Measurements from ENCODE around the gene GPR161.
"Not testable (repeated sequence)": the region's sequence is repeated elsewhere in the genome, so short reads cannot be mapped to it uniquely, and the experiment has no call there.

Gene GPR161

GRCh38 chr1:168167806-168168205 is 31.1 kb upstream of the GPR161 start:
- 80% methylated on average over 2 of the region's 2 CpGs for WGBS

GRCh38 chr1:168164771-168165170 is 28.0 kb upstream of the GPR161 start:
- 85% methylated on average over 3 of the region's 3 CpGs for whole genome bisulfite sequencing

More at GRCh38 chr1:168167806-168168205, 31.1 kb upstream of the GPR161 start:
- Histone ChIP-seq H3K4me3 (ENCODE audit: low read length) (no peak overlapping the region), H3K9ac (ENCODE audit: low read depth, low read length) (no peak overlapping the region), H3K27ac (ENCODE audit: low read depth, low read length) (no peak overlapping the region), H3K9me3 (ENCODE audit: insufficient read depth, low read depth, low read length) (no peaks in the 10 kb centered on the region), H3K36me3 (ENCODE audit: insufficient read depth, low read length) (no peaks in the 10 kb centered on the region), H3K27me3 (ENCODE audit: insufficient read depth, low read length) (no peaks in the 10 kb centered on the region), H3K4me1 (ENCODE audit: insufficient read depth, low read length) (no peaks in the 10 kb centered on the region)

GRCh38 chr1:168163670-168164069 is 26.9 kb upstream of the GPR161 start:
- Histone ChIP-seq H3K36me3 (ENCODE audit: insufficient read depth, low read length) (no peaks in the 10 kb centered on the region), H3K9ac (ENCODE audit: low read depth, low read length) (no peak overlapping the region), H3K9me3 (ENCODE audit: insufficient read depth, low read depth, low read length) (no peaks in the 10 kb centered on the region), H3K4me1 (ENCODE audit: insufficient read depth, low read length) (no peaks in the 10 kb centered on the region), H3K27ac (ENCODE audit: low read depth, low read length) (no peak overlapping the region), H3K4me3 (ENCODE audit: low read length) (no peak overlapping the region), H3K27me3 (ENCODE audit: insufficient read depth, low read length) (no peaks in the 10 kb centered on the region)
- 81% methylated on average over 3 of the region's 3 CpGs for WGBS

More at GRCh38 chr1:168164771-168165170, 28.0 kb upstream of the GPR161 start:
- H3K36me3 ChIP-seq (ENCODE audit: insufficient read depth, low read length): no peaks in the 10 kb centered on the region
- no peaks in the 10 kb centered on the region for H3K4me1 ChIP-seq (ENCODE audit: insufficient read depth, low read length)
- H3K9ac ChIP-seq (ENCODE audit: low read depth, low read length): no peak overlapping the region
- H3K4me3 ChIP-seq (ENCODE audit: low read length): no peak overlapping the region
- no peaks in the 10 kb centered on the region for H3K9me3 ChIP-seq (ENCODE audit: insufficient read depth, low read depth, low read length)
- H3K27ac ChIP-seq (ENCODE audit: low read depth, low read length): no peak overlapping the region
- H3K27me3 ChIP-seq (ENCODE audit: insufficient read depth, low read length): no peaks in the 10 kb centered on the region

- no peak overlapping the region for H3K27ac ChIP-seq (ENCODE audit: low read depth, low read length)
- H3K4me3 ChIP-seq (ENCODE audit: low read length): no peak overlapping the region
- no peaks in the 10 kb centered on the region for H3K4me1 ChIP-seq (ENCODE audit: insufficient read depth, low read length)
- 88% methylated on average over 2 of the region's 2 CpGs for WGBS
- H3K27me3 ChIP-seq (ENCODE audit: insufficient read depth, low read length): no peaks in the 10 kb centered on the region
- H3K36me3 ChIP-seq (ENCODE audit: insufficient read depth, low read length): no peaks in the 10 kb centered on the region
- peaks cover 7% of the 10 kb centered on the region; the same call in 1 of the 2 replicates for H3K9me3 ChIP-seq (ENCODE audit: insufficient read depth, low read depth, low read length)
- H3K9ac ChIP-seq (ENCODE audit: low read depth, low read length): no peak overlapping the region
Measured at GRCh38 chr1:168161459-168161858, 24.7 kb upstream of the GPR161 start.

DNA sequence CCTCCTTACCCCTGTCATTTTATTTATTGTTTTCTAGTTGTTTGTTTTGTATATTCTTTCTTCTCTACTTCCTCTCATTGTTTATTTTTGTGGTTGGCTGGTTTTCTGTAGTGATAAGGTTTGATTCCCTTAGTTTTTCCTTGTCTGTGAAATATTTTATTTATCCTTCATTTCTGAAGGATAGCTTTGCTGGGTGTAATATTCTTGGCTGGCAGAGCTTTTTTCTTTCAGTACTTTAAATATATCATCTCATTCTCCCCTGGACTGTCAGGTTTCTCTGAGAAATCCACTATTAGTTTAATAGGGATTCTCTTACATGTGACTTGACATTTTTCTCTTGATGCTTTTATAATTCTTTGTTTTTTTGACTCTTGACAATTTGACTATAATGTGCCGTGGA is 23.2 kb upstream of the GPR161 start:
- no peak overlapping the region for H3K4me3 ChIP-seq (ENCODE audit: low read length)

DNA sequence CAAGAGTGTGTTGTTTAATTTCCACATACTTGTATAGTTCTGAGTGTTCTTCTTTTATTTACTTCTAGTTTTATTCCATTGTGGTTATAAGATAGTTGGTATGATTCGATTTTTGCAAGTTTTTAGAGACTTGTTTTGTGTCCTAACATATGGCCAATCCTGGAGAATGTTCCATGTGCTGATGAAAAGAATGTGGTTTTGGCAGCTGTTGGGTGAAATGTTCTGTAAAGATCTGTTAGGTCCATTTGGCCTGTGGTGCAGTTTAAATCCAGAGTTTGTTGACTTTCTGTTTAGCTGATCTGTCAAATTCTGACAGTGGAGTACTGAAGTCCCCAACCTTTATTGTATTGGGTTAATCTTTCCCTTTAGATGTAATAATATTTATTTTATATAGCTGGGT is 22.5 kb upstream of the GPR161 start:
- 84% methylated on average over 1 of the region's 1 CpG for WGBS

More for the DNA sequence above, 23.2 kb upstream of the GPR161 start:
- WGBS: 100% methylated on average over 1 of the region's 1 CpG
- peaks cover 7% of the 10 kb centered on the region; the same call in 1 of the 2 replicates for H3K9me3 ChIP-seq (ENCODE audit: insufficient read depth, low read depth, low read length)
- no peaks in the 10 kb centered on the region for H3K36me3 ChIP-seq (ENCODE audit: insufficient read depth, low read length)
- H3K4me1 ChIP-seq (ENCODE audit: insufficient read depth, low read length): no peaks in the 10 kb centered on the region
- H3K9ac ChIP-seq (ENCODE audit: low read depth, low read length): no peak overlapping the region
- no peaks in the 10 kb centered on the region for H3K27me3 ChIP-seq (ENCODE audit: insufficient read depth, low read length)
- H3K27ac ChIP-seq (ENCODE audit: low read depth, low read length): no peak overlapping the region

GRCh38 chr1:168157638-168158037 is 20.9 kb upstream of the GPR161 start:
- no peaks in the 10 kb centered on the region for H3K36me3 ChIP-seq (ENCODE audit: insufficient read depth, low read length)
- H3K27me3 ChIP-seq (ENCODE audit: insufficient read depth, low read length): no peaks in the 10 kb centered on the region
- H3K9me3 ChIP-seq (ENCODE audit: insufficient read depth, low read depth, low read length): peaks cover 7% of the 10 kb centered on the region; the same call in 1 of the 2 replicates
- no peaks in the 10 kb centered on the region for H3K4me1 ChIP-seq (ENCODE audit: insufficient read depth, low read length)
- no peak overlapping the region for H3K4me3 ChIP-seq (ENCODE audit: low read length)
- H3K27ac ChIP-seq (ENCODE audit: low read depth, low read length): no peak overlapping the region
- H3K9ac ChIP-seq (ENCODE audit: low read depth, low read length): no peak overlapping the region

More for the DNA sequence above, 22.5 kb upstream of the GPR161 start:
- Histone ChIP-seq H3K27ac (ENCODE audit: low read depth, low read length) (no peak overlapping the region), H3K4me1 (ENCODE audit: insufficient read depth, low read length) (no peaks in the 10 kb centered on the region), H3K9ac (ENCODE audit: low read depth, low read length) (no peak overlapping the region), H3K27me3 (ENCODE audit: insufficient read depth, low read length) (no peaks in the 10 kb centered on the region), H3K36me3 (ENCODE audit: insufficient read depth, low read length) (no peaks in the 10 kb centered on the region), H3K4me3 (ENCODE audit: low read length) (no peak overlapping the region), H3K9me3 (ENCODE audit: insufficient read depth, low read depth, low read length) (peaks cover 7% of the 10 kb centered on the region; the same call in 1 of the 2 replicates)

DNA sequence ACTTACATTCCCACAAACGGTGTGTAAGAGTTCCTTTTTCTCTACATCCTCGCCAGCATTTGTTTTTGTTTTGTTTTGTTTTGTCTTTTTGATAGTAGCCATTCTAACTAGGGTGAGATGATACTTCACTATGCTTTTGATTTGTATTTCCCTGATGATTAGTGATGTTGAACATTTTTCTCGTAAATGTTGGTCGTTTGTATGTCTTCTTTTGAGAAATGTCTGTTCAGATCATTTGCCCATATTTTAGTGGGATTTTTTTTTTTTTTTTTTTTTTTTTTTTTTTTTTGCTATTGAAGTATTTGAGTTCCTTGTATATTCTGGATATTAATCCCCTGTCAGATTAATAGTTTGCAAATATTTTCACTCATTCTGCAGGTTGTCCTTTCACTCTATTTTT is 19.2 kb upstream of the GPR161 start:
- Histone ChIP-seq H3K4me3 (ENCODE audit: low read length) (no peak overlapping the region), H3K27me3 (ENCODE audit: insufficient read depth, low read length) (no peaks in the 10 kb centered on the region), H3K9me3 (ENCODE audit: insufficient read depth, low read depth, low read length) (peaks cover 7% of the 10 kb centered on the region; the same call in 1 of the 2 replicates), H3K27ac (ENCODE audit: low read depth, low read length) (no peak overlapping the region), H3K36me3 (ENCODE audit: insufficient read depth, low read length) (no peaks in the 10 kb centered on the region), H3K9ac (ENCODE audit: low read depth, low read length) (no peak overlapping the region), H3K4me1 (ENCODE audit: insufficient read depth, low read length) (no peaks in the 10 kb centered on the region)
- 93% methylated on average over 2 of the region's 4 CpGs for WGBS

DNA sequence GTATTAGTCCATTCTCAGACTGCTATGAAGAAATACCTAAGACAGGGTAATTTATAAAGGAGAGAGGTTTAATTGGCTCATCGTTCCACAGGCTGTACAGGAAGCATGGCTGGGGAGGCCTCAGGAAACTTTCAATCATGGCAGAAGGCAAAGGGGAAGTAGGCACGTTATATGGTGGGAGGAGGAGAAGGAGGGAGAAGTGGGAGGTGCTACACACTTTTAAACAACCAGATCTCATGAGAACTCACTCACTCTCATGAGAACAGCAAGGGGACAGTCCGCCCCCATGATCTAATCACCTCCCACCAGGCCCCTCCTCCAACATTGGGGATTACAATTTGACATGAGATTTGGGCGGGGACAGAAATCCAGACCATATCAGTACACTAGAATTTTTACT is 18.0 kb upstream of the GPR161 start:
- H3K9ac ChIP-seq (ENCODE audit: low read depth, low read length); H3K36me3 ChIP-seq (ENCODE audit: insufficient read depth, low read length); H3K4me3 ChIP-seq (ENCODE audit: low read length); H3K4me1 ChIP-seq (ENCODE audit: insufficient read depth, low read length); H3K9me3 ChIP-seq (ENCODE audit: insufficient read depth, low read depth, low read length); H3K27me3 ChIP-seq (ENCODE audit: insufficient read depth, low read length); H3K27ac ChIP-seq (ENCODE audit: low read depth, low read length): not testable (repeated sequence)
- 89% methylated on average over 3 of the region's 4 CpGs for WGBS

- WGBS: 100% methylated on average over 1 of the region's 4 CpGs
- no peaks in the 10 kb centered on the region for H3K9me3 ChIP-seq (ENCODE audit: insufficient read depth, low read depth, low read length)
Measured at GRCh38 chr1:168151935-168152334, 15.2 kb upstream of the GPR161 start.

GRCh38 chr1:168150283-168150682 is 13.6 kb upstream of the GPR161 start:
- no peaks in the 10 kb centered on the region for H3K36me3 ChIP-seq (ENCODE audit: insufficient read depth, low read length)
- no peak overlapping the region for H3K27ac ChIP-seq (ENCODE audit: low read depth, low read length)
- H3K9me3 ChIP-seq (ENCODE audit: insufficient read depth, low read depth, low read length): no peaks in the 10 kb centered on the region
- no peak overlapping the region for H3K4me3 ChIP-seq (ENCODE audit: low read length)
- no peak overlapping the region for H3K9ac ChIP-seq (ENCODE audit: low read depth, low read length)
- H3K4me1 ChIP-seq (ENCODE audit: insufficient read depth, low read length): peaks cover 5% of the 10 kb centered on the region; the same call in 1 of the 2 replicates
- 91% methylated on average over 1 of the region's 1 CpG for WGBS
- no peaks in the 10 kb centered on the region for H3K27me3 ChIP-seq (ENCODE audit: insufficient read depth, low read length)

More at GRCh38 chr1:168151935-168152334, 15.2 kb upstream of the GPR161 start:
- no peaks in the 10 kb centered on the region for H3K36me3 ChIP-seq (ENCODE audit: insufficient read depth, low read length)
- no peak overlapping the region for H3K27ac ChIP-seq (ENCODE audit: low read depth, low read length)
- no peak overlapping the region for H3K9ac ChIP-seq (ENCODE audit: low read depth, low read length)
- H3K4me1 ChIP-seq (ENCODE audit: insufficient read depth, low read length): no peaks in the 10 kb centered on the region
- no peaks in the 10 kb centered on the region for H3K27me3 ChIP-seq (ENCODE audit: insufficient read depth, low read length)
- no peak overlapping the region for H3K4me3 ChIP-seq (ENCODE audit: low read length)

DNA sequence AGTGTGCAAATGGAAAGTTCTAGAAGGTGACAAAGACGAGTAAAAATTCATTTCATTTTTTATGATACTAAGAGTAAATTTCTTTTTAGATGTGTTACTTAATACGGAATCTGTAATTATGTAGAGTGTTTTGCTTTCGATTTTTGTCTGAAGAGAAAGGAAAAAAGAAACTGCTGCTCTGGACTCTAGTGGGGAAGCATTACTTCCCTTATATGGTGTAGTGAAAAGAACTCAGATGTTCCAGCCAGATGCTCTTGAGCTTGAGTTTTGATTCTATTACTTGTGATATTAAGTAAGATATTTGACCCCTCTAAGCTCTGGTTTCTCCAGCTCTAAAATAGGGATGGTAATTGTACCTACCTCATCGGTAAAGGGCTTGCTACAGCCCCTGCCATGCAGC is 12.2 kb upstream of the GPR161 start:
- Histone ChIP-seq H3K4me3 (ENCODE audit: low read length) (no peak overlapping the region), H3K9me3 (ENCODE audit: insufficient read depth, low read depth, low read length) (no peaks in the 10 kb centered on the region), H3K27me3 (ENCODE audit: insufficient read depth, low read length) (no peaks in the 10 kb centered on the region), H3K4me1 (ENCODE audit: insufficient read depth, low read length) (peaks cover 5% of the 10 kb centered on the region; the same call in 1 of the 2 replicates), H3K27ac (ENCODE audit: low read depth, low read length) (no peak overlapping the region), H3K36me3 (ENCODE audit: insufficient read depth, low read length) (no peaks in the 10 kb centered on the region), H3K9ac (ENCODE audit: low read depth, low read length) (no peak overlapping the region)
- 65% methylated on average over 3 of the region's 4 CpGs for WGBS
